ENCODE data around the gene PKP1. TPM values are rescaled to one million over a fixed set of nuclear protein-coding genes. Genes with fewer than 3 reads are reported as not detected.

PKP1 gene
- total and polyA plus RNA-seq, 3 donors from 2014 or later, result 0.11 to 0.63 (median 0.50) TPM

GRCh38 chr1:201302163-201303152 is 19.2 kb downstream of the PKP1 start:
- intact Hi-C loops (cut with DNase I; ENCODE audit: low total_unique reads), result no loop called here
- Histone ChIP-seq H3K9me3 (no peaks in the 10 kb centered on the region), H3K27me3 (no peaks in the 10 kb centered on the region), H3K27ac (no peak overlapping the region), H3K36me3 (ENCODE audit: low read depth, missing control alignments) (no peaks in the 10 kb centered on the region), H3K4me3 (no peak overlapping the region), H3K4me1 (no peaks in the 10 kb centered on the region)
- no peak for TF ChIP-seq CTCF (IDR thresholded peaks at IDR 0.05)
- no peak for TF ChIP-seq POLR2A (IDR thresholded peaks at IDR 0.05)
- WGBS, 2 donors, result 78 to 92% methylated on average over 17 to 20 of the region's 20 CpGs
- no peak for DNase-seq

- Histone ChIP-seq H3K27me3 (no peaks in the 10 kb centered on the region), H3K9me3 (no peaks in the 10 kb centered on the region), H3K4me1 (peaks cover 1% of the 10 kb centered on the region), H3K36me3 (ENCODE audit: low read depth, missing control alignments) (no peaks in the 10 kb centered on the region), H3K27ac (no peak overlapping the region), H3K4me3 (no peak overlapping the region)
- DNase-seq, result no peak
- TF ChIP-seq CTCF (IDR thresholded peaks at IDR 0.05) (no peak), POLR2A (IDR thresholded peaks at IDR 0.05) (no peak)
- 84 to 95% methylated on average over 3 of the region's 3 CpGs for WGBS, 2 donors
- intact Hi-C loops (cut with DNase I; ENCODE audit: low total_unique reads), result no loop called here
Measured at GRCh38 chr1:201304126-201304525, 20.8 kb downstream of the PKP1 start.

DNA sequence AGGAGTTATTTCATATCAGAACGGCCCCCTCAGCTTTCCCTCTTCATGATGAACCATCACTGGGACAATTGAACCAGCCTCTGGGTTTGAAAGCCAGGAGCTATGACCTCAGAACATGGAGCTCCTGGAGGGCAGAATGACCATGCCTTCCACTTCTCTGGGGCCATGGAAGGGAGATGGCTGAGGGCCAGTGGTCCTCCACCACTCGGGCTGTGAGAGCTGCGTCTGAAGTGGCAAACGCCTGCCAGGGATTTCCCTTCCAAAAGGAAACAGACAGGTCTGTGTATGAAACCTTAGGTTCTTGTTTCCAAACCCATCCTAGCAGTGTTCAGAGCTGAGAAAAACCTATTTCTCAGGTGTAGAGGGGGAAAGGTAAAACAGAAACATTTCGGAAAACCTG is 22.5 kb downstream of the PKP1 start:
- Histone ChIP-seq H3K4me1 (peaks cover 6% of the 10 kb centered on the region), H3K9me3 (no peaks in the 10 kb centered on the region), H3K36me3 (ENCODE audit: low read depth, missing control alignments) (no peaks in the 10 kb centered on the region), H3K27ac (no peak overlapping the region), H3K27me3 (no peaks in the 10 kb centered on the region), H3K4me3 (no peak overlapping the region)
- no peak for DNase-seq
- 69 to 85% methylated on average over 4 to 5 of the region's 5 CpGs for WGBS, 2 donors
- intact Hi-C loops (cut with DNase I; ENCODE audit: low total_unique reads), result no loop called here
- TF ChIP-seq CTCF (IDR thresholded peaks at IDR 0.05) (no peak), POLR2A (IDR thresholded peaks at IDR 0.05) (no peak)

GRCh38 chr1:201307231-201307630 is 23.9 kb downstream of the PKP1 start:
- TF ChIP-seq POLR2A (IDR thresholded peaks at IDR 0.05) (no peak), CTCF (IDR thresholded peaks at IDR 0.05) (no peak)
- 83 to 89% methylated on average over 4 to 9 of the region's 9 CpGs for WGBS, 2 donors
- intact Hi-C loops (cut with DNase I; ENCODE audit: low total_unique reads), result no loop called here
- DNase-seq, result no peak
- no peak overlapping the region for H3K27ac ChIP-seq
- H3K36me3 ChIP-seq (ENCODE audit: low read depth, missing control alignments), result no peaks in the 10 kb centered on the region
- peaks cover 6% of the 10 kb centered on the region for H3K4me1 ChIP-seq
- H3K9me3 ChIP-seq, result no peaks in the 10 kb centered on the region
- no peaks in the 10 kb centered on the region for H3K27me3 ChIP-seq
- H3K4me3 ChIP-seq, result no peak overlapping the region

Measured in testis (tissue), 3 donors.